Renal pelvis (tissue), 4 donors: Measurements from ENCODE around the gene COG5. TPM values are rescaled to one million over a fixed set of nuclear protein-coding genes. Genes with fewer than 3 reads are reported as not detected.
"Not testable (repeated sequence)": the region's sequence is repeated elsewhere in the genome, so short reads cannot be mapped to it uniquely, and the experiment has no call there.

Experiments used
- DNase-seq: peaks from one replicate; pipeline ENCODE4 v3.0.0-alpha.2; 2013
- polyA plus RNA-seq, 3 donors: library from polyadenylated mRNA; unstranded; fragments of 120-200 nt; gene quantifications; one replicate each; pipeline ENCODE4 v1.2.1, GENCODE V29; 2013; ENCODE audit not compliant: insufficient read length in 3 of 3

Gene COG5
- polyA plus RNA-seq, 3 donors: 29.9 to 31.4 (median 30.8) TPM

DNA sequence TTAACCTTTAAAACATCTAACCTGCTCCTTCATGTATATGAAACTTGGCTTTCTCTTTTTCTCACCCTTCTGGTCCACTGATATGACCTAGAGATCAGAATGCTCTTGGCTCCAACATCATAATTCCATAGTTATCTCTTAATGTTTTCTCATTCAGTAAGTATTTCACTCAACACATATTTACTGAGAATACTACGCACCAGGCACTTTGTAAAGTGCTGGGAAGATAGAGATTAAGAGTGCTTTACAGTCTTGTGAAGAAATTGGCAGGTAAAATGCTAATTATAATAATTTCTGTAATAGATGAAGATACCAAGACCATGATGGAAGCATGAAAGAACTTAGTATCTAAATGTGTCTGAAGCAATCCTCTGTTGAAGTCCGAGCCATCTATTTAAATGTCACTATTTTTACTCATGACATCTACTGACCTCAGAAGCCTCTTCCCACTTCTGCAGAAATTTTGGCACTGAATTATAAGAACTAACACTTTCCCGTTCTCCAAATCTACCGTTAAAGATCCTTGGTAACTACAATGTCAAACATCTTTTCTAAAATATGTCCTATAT is 278.7 kb downstream of the COG5 start:
- DNase-seq: no peak

GRCh38 chr7:107277331-107277730 is 286.4 kb downstream of the COG5 start:
- no peak for DNase-seq

DNA sequence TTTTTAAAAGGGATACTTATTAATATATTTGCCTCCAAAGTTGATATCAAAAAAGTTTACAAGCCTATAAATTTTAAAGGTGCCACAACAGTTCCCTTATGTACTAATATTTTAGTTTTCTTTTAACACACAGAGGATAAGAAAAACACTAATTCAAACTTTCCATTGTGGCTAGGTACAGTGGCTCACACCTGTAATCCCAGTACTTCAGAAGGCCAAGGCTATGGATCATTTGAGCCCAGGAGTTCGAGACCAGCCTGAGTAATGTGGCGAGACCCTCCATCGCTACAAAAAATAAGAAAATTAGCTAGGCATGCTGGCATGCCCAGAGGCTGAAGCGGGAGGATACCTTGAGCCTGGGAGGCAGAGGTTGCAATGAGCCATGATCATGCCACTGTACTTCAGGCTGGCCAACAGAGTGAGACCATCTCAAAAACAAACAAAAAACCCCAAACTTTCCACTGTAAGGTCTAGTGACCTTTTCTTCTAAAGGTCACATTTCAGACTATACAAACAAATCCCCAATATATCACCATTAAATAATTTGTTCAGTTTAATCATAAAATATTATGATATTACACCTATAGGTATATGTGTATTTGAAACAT is 287.4 kb downstream of the COG5 start:
- DNase-seq: no peak

DNA sequence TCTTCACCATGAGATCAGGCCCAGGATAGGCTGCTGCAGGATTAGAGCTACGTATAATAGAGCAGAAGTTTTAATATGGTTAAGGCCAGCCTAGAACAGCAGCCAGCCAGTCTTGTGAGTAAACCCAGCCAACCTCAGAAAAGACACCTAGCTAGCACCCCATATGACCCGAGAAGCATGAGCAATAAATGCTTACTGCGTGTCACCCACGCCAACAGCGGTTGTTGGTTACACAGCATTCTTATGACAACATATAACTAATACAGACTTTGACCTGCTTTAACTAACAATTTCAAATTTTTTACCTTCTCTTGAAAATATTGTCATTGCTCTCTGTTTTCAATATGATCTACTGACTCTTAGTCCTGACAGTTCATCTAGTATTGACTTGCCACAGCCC is 289.2 kb downstream of the COG5 start:
- DNase-seq: no peak

DNA sequence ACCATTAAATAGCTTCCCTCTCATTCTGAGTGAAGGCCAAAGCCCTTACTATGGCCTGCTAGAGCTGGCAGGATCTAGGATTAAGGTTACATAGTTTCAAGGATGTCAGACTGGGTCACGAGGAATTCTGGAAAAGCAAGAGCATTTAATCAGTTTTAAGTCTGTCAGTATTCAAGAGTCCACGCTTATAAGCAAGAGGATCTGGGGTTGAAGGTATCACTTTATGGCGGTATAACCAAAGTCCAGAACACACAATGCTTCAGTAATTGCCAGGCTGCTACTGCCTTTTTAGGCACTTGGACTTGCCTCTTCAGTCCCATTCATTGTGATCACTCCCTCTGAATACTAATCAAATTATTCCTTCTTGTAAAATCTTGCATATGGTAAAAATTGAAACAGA is 293.9 kb downstream of the COG5 start:
- DNase-seq: no peak

DNA sequence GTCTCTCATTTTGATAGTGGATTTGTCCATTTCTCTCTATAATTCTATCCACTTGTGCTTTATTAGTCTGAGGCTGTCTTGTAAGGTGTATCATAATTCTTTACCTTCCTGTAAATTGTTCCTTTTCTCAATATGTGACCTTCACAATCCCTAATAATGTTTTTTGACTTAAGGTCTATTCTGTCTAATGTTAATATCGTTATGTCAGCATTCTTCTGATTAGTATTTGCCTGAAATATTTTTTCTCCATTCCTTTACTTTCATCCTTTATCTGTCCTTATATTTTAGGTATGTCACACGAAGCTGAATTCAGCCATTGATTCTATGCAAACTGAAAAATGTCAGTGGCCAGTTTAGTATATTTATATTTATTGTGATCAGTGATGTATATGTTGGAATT is 295.1 kb downstream of the COG5 start:
- no peak for DNase-seq

- DNase-seq: no peak
Observed at GRCh38 chr7:107267138-107267537, 296.6 kb downstream of the COG5 start.

DNA sequence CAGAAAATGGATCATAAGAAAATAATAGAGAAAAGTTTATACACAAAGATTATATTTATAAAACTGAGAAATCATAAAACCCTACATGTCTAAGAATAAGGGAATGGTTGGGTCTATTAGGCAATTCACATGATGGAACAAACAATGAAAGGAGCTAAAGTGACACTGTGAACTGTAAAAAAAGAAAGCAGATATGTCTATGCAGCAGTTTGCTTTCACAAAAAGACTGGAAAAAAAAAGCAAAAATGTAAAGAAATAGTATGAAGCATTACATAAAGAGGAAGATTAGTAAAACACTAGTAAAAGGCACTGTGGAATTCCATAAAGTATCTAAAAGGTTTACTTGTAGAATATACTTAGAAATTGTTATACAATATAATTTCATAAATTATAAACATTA is 299.0 kb downstream of the COG5 start:
- no peak for DNase-seq

GRCh38 chr7:107262857-107263256 is 300.9 kb downstream of the COG5 start:
- no peak for DNase-seq

DNA sequence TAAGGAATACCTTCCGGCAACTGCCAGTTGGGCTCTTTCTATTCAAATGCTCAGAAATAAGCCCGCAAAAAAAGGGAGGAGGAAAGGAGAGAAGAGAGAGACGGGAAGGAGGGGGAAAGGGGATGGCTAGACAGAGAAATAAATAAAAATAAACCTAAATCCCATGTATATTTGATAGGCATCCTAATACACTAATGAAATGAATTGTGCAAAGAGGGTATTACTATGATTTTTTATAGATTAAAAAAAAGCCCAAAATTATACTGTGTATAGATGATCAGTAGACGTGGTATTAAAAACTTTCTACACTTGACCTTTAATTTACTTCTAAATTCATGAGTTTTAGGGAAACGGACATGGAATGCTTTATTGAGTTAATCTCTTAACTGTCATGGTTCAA is 305.0 kb downstream of the COG5 start:
- no peak for DNase-seq

DNA sequence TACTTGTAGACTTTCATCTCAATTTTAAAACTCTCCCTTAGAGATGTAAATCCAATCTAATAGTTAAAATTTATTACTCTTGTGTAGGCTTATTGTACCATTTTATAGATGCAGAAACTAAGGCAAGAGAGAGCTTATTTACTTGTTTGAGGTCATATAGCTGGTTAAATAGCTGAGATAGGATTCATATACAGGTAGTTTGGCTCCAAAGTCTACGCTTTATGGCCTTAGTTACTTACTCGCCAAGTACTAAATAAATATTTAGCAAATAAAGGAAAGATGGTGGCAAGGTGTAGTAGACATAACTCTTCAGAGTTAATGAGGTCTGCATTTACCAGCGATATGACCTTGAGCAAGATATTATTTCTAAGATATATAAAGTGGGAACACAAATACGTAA is 308.1 kb downstream of the COG5 start:
- no peak for DNase-seq

- no peak for DNase-seq
Observed at GRCh38 chr7:107254398-107254985, 309.2 kb downstream of the COG5 start.

GRCh38 chr7:107253599-107253998 is 310.1 kb downstream of the COG5 start:
- DNase-seq: no peak

- no peak for DNase-seq
Observed at GRCh38 chr7:107251963-107252362, 311.8 kb downstream of the COG5 start.

GRCh38 chr7:107248551-107249316 is 315.0 kb downstream of the COG5 start:
- no peak for DNase-seq

DNA sequence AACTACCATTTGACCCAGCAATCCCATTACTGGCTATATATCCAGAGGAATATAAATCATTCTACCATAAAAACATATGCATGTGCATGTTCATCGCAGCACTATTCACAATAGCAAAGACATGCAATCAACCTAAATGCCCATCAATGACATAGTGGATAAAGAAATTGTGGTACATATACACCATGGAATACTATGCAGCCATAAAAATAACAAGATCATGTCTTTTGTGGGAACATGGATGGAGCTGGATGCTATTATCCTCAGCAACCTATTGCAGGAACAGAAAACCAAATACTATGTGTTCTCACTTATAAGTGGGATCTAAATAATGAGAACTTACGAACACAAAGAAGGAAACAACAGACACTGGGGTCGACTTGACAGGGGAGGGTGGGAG is 316.9 kb downstream of the COG5 start:
- not testable (repeated sequence) for DNase-seq

- DNase-seq: no peak
Observed at GRCh38 chr7:107244613-107245012, 319.1 kb downstream of the COG5 start.

GRCh38 chr7:107242267-107242666 is 321.5 kb downstream of the COG5 start:
- no peak for DNase-seq

DNA sequence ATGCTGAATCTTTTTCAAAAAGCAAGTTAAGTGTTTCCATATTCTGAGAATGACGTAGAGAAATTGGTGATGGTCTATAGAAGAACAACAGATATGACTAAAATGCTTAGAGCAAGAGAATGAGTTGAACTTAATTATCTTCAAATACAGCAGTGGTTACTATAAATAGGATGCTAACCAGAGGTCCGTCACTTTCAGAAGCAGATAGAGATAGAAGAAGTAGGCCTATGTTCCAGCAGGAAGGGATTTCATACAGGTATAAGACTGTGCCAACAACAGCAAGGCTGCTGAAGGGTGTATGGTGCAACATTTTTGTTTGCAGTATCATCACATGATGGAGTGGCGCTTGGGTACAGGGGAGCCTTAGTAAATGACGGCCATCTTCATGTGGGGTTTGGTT is 326.3 kb downstream of the COG5 start:
- DNase-seq: no peak

- DNase-seq: no peak
Observed at GRCh38 chr7:107236862-107237261, 326.9 kb downstream of the COG5 start.

DNA sequence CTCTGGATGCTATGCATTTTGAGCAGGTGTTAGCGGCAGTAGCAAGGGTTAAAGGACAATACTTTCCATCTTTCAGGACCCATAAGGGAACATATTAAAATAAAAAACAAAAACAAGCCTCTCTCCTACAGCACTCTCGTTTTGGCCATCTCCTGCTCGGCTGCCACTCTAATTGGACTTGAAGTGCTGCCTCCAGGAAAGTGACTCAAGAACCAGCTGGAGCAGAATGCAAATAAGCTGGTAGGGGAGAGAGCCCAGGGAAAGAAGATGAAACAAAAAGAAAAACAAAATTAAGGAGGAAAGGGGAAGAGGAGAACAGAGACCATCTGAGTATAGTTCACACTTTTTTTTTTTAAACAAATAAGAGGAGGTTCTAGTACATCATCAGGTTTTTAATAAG is 329.3 kb downstream of the COG5 start:
- no peak for DNase-seq

GRCh38 chr7:107233981-107234380 is 329.7 kb downstream of the COG5 start:
- no peak for DNase-seq

GRCh38 chr7:107233174-107233573 is 330.5 kb downstream of the COG5 start:
- DNase-seq: no peak
